ENCODE data around the gene DIPK1B.
"Not testable (repeated sequence)": the region's sequence is repeated elsewhere in the genome, so short reads cannot be mapped to it uniquely, and the experiment has no call there.

The DIPK1B gene

DNA sequence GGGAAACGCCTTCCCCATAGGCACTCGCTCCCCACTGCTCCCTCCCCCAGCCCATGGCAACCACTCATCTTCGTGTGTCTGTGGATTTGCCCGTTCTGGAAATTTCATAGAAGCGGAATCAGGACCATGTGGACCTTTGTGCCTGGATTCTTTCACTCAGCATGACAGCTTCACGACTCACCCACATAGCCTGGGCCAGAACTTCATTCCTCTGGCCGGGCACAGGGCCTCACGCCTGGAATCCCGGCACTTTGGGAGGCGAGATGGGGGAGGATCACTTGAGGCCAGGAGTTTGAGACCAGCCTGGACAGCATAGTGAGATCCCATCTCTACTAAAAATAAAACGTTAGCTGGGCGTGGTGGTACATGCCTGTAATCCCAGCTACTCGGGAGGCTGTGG, 12.1 kb upstream of the DIPK1B start:
- no peak for DNase-seq

DNA sequence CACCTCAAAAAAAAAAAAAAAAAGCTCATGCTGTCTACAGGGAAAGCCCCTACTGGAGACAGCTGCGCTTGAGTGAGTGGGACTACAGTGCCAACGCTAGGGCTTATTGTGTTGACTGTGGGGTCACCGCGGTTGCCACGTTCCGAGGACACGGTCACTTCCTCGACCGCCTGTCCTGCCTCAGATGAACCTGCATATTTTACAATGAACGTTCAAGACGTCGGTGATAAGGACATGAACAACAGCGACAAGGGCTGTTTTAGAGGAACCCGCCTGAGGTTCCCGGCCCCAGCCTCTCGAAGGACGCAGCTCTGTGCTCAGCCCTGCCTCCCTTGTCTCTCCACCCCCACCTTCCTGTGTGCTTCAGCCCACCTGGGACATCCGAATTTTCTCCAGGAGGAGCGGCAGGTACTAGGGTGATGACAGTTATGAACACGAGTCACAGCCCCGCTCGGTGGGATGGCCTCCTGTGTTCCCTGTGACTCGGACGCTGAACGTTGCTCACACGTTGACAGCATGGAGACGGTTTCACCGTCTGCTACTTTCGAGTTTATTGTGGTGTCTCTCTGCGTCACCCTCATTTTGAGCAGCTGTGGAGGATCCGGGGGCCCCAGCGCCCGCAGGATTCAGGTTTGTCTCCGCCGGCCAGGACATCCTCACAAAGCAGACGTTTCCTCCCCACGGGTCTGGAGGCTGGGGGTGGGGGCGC, 11.3 kb upstream of the DIPK1B start:
- DNase-seq: peak; percentile 44

DNA sequence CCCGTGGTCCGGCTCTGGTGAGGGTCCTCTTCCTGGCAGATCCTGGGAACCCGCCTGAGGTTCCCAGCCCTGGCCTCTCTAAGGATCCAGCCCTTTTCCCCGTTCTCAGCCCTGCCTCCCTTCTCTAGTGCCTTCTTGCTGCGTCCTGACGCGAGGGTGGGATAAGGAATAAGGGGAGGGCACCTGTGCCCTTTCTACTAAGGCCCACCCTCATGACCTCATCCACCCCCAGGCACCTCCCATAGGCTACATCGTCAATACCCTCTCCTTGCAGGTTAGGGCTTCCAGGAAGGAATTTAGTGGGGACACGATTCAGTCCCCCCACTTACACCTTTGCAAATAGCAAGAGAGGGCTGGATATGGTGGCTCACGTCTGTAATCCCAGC, 10.7 kb upstream of the DIPK1B start:
- no peak for DNase-seq

DNA sequence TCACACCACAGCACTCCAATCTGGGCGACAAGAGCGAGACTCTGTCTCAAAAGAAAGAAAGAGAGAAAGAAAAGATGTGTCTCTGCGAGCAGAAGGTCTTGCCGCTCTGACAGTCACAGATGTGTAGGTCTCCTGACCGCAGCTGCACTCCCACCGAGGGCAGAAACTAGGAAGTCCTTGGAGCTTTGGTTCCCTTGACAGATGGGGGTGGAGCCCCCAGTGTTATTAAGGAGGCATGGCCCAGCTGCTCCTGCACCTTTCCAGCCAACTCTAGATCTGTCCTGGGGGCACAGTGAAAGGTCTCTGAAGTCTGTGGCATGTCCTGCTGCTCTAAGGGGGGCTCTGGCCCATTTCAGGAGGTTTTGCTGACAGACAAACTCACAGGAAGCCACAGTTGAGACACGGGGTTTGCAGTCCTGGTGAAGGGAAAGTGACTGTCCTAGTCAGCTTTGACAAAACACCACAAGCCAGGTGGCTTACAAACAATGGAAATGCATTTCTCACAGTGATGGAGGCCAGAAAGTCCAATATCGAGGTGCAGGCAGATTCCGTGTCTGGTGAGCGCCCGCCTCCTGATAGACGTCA, 9.0 kb upstream of the DIPK1B start:
- DNase-seq: peak; percentile 30

DNA sequence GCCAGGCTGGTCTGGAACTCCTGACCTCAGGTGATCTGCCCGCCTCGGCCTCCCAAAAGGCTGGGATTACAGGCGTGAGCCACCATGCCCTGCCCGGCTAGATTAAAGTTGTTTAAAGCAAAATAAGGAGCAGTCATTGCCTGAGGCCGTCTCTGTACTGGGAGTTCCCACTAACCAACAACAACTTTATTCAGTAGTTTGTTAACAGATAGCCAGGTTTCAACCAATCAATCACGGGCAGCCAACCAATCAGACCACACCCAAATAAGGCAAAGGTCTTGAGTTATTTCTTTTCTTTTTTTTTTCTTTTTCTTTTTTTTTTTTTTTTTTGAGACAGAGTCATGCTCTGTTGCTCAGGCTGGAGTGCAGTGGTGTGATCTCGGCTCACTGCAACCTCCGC, 7.6 kb upstream of the DIPK1B start:
- not testable (repeated sequence) for DNase-seq

DNA sequence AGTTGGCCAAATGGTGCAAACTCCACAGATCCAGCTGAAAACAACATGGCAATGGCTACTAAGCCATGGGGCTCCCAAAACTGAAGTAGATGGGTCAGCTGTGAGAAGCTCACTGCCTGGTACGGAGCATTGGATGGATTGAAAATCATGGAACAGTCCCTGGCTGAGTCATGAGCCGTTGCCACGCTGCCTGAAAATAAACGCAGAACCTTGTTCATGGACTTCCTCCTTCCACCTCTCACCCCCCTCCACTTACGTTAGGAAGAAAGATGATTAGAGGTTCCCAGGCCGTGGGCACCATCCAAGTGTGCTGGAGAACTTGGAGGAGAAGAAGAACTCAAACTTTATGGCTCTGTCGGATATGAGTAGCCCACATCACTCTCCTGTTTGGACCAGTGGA, 6.8 kb upstream of the DIPK1B start:
- peak; percentile 18 for DNase-seq

DNA sequence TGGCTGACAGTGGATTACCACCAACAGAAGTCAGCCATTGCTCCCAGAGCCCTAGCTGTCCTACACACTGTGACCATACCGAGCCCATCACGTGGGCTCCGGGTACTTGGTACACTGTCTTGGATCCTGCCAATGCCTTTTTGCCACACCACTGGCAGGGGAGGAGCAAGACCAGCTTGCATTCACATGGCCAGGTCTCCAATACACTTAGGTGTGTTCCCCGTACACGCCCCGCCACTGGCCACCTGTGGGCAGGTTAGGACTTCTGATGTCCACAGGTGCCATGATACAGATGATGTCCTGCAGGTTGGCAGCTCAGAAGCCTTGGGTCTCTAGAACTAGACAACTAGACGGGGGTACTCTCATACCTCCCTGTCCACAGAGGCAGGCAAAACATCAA, 5.4 kb upstream of the DIPK1B start:
- no peak for DNase-seq

DNA sequence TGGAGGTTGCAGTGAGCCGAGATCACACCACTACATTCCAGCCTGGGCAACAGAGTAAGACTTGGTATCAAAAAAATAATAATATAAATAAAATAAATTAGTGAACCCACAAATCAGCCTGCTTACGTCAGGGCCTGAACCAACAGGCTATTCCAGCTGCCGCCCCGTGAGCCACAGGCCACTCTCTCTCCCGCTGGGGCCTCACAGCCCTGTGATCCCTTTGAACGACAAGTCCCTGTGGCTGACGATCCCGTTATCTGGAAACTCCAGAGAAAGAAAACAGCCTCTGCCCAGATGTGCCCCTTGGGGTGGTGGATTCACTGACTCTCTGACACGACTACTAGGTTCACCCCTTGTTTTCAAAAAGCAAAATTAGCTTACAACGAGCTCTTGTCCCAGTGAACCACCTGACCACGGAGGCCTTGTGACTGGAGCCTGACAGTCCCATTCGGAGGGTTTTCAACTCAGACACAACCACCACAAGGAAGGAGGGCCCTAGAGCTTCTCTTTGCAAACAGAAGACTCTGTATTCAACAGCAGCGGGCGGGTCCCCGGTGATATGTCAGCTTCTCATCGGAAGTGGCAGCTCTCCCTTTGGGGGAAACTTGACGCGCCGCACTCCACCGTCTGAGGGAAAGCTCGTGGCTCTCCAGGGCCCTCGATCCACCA, 4.4 kb upstream of the DIPK1B start:
- DNase-seq: no peak

DNA sequence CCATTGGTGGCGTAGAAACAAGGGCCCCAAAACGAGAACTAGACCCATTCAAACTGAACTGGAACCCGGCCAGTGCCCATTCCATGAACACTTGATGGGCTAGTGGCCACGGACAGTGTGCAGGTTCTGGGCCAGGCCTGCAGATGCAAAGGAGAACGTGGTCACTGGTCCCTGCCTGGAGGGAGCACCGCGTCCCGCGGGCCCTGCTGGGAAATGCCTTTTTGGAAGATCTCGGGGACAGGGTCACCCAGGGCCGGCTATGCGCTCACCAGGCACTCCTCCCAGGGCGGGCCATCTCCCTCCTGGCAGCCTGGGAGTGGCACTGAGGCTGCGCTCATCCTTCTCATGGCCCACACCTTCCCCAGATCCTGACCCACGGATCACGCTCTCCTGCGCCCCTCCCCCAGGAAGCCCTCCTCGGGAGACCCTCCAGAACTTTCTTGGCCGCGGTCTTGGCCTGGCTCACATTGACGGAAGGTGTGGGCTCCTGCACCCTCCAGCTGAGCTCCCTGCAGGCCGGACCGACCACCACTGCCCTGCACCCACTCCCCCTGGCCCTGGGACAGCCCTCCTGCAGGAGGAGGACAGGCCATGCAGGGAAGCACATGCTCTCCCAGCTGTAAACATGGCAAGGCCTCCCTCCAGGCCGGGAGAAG, 2.8 kb upstream of the DIPK1B start:
- DNase-seq: no peak

DNA sequence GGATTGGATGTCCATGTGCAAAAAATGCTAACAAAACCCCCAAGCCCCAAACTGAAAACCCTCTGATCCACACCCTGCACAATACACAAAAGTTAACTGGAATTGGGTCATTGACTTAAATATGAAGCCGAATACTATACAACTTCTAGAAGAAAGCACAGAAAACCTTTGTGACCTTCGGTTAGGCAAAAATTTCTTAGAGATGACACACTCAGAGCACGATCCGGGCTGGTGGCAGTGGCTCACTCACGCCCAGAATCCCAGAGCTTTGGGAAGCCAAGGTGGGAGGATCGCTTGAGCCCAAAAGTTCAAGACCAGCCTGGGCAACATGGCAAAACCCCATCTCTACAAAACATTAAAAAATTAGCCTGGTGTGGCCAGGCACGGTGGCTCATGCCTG, 1.8 kb upstream of the DIPK1B start:
- no peak for DNase-seq

DNA sequence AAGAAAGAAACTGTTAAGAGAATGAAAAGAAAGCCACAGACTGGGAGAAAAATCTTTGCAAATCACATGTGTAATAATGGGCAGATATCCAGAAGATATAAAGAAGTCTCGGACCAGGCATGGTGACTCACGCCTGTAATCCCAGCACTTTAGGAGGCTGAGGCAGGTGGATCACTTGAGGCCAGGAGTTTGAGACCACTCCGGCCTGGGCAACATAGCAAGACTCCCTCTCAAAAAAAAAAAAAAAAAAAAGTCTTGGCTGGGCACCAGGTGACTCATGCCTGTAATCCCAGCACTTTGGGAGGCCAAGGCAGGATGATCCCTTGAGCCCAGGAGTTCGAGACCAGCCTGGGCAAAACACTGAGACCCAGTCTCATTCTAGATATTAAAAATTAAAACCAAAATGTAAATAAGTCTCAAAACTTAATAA, 1.1 kb upstream of the DIPK1B start:
- DNase-seq: not testable (repeated sequence)

DNA sequence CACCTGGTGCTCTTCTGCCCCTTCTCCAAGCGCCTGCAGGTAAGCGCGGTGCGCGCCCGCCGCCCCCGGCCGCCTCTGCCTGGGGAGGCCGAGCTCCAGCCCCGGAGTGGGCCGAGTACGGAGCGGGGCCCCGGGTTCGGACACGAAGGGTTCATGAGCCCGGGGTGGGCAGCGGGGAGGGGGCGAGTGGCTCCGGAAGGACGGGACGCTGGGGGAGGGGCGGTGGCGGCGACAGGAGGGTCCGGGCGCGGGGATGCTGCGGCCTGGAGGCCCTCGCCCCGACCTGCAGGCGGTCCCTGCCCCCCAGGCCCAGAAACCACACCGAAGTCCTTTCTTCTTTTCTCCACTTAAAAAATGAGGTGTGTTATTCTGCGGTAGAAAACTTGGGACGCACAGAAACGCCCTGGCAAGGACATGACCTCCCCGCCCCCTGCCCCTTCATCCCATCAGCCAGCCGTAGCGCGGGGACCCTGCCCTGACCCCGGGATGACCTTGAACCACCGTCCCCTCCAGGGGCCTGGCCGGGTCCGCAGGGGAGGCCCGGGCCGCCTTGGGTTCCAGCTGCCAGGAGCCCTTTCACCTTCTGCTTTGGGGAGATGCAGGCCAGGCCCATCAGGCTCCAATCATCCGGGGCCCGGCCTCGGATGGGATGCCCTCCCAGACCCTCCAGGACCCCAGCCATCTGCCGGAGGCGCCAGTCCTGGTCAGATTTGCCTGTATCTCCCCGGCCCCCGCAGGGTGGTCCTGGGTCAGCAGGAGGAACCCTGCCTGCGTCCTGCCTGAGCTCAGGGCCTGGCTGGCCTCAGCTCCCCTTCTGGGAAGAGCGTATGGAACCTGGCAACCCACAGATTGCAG, 545 bp downstream of the DIPK1B start:
- no peak for DNase-seq

DNA sequence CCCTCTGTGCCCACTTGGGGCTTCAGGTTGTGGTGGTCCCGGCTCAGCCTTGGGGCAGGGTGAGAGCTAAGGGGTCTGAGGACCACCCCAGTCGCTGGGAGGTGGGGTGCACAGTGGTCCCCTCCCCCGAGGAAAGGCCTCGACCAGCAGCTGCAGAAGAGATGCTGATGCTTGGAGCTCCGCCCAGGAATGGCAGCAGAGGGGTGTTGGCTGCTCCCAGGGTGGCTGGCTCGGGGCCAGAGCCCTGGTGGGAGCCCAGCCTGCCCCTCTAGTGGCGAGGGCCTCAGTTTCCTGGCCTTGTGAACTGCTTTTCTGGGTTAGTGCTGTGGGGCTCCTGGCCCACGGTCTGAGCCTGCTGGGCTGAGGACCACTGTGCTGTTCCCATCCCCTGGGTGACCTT, 1.2 kb downstream of the DIPK1B start:
- no peak for DNase-seq

DNA sequence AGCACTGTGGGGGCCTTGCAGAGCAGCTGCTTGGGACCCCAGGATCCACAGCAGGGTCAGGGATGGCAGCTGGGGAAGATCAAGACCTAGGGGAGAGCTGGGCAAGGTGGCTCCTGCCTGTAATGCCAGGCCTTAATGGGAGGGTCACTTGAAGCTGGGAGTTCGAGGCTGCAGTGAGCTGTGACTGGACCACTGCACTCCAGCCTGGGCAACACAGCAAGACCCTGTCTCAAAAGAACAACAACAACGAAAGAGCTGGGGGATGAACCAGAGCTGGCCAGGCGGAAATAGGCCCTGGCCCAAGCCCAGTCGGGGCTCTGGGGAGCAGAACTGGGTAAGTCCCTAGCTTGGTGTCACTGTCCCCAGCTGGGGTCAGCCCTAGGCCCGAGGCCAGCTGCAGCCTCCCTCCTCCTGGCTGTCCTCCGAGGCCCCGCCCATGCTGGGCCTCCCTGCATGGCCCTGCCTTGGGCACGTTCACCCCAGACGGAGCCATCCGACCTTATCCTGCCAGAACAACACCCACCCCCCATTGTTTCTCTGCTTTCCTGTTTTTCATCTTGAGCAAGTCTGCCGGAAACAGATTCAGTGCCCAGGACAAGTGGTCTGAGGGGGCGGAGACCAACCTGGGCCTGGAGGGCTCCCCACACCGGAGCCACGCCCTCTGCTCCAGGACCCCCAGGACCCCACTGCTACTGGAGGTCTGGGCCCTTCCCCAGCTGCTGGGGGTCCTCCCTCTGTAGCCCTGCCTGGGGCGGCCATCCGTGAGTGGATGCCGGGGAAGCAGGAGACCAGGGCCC, 1.9 kb downstream of the DIPK1B start:
- no peak for DNase-seq

DNA sequence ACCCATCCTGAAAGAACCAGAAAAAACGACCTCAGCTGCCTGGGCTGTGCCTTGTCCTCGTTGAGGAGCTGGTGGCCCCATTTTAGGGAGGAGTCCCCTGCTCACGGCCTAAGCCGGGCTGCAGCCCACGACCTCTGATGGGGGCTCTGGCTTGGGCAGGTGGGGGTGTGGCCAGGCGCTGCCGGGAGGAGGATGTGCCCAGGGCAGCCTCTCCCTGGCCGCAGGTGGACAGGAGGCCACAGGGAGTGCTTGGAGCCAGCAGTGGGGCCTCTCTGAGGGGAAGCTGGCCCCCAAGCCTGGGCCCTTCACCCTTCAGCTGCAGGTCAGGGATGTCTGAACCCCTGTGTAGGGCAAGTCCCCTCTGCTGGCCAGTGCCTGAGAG, 2.5 kb downstream of the DIPK1B start:
- no peak for DNase-seq

DNA sequence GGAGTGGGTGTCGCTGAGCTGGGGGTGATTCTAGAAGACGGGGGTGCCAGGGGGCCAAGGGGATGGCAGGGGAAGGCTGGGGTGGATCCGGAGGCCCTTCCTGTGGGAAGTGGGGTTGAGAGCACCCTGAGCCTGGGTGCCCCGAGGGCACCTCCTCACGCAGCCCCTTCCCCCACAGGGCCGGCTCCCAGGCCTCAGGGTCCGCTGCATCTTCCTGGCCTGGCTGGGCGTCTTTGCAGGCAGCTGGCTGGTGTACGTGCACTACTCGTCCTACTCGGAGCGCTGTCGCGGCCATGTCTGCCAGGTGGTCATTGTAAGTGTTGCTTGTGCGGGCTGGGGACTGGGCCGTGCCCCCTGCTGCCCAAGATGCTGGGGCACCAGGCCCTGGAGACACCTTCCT, 5.0 kb downstream of the DIPK1B start:
- DNase-seq: no peak

DNA sequence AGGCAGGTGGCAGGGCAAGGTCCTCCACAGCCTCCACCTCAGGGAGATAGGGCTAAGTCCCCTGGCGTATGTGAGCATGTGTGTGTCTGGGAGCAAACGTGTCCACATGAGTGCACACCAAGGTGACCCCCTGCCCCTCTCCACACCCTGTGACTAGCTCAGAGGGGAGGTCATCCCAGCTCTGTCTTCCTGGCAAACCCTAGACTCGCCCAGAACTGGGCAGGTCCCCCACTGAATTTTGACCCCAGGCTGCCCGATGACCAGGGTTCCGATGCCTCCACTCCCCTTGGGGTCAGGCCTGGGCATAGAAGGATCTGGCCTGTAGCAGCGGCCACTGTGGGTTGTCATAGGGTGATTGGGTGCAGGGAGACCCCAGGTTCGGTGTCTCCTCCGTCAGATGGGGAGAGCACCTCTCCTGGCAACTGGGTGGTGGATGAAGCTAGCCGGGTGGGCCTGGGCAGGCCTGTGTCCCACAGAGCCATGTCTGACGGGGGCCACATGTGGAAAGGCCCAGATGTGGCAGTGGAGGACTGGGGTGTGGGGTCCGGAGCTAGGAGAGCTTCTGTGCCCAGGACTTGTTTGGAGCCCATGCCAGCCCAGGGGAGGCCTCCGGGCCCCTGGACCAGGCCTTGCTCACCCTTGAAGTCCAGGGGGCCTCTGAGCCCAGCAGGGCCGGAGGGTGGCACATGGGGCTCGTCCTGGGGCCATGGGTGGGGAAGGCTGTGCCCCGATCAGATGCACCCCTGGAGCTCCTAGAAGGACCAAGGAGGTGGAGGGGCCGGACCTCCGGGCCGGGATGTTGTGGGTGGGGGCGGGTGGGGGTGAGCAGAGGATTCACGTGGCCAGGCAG, 6.2 kb downstream of the DIPK1B start:
- DNase-seq: no peak

DNA sequence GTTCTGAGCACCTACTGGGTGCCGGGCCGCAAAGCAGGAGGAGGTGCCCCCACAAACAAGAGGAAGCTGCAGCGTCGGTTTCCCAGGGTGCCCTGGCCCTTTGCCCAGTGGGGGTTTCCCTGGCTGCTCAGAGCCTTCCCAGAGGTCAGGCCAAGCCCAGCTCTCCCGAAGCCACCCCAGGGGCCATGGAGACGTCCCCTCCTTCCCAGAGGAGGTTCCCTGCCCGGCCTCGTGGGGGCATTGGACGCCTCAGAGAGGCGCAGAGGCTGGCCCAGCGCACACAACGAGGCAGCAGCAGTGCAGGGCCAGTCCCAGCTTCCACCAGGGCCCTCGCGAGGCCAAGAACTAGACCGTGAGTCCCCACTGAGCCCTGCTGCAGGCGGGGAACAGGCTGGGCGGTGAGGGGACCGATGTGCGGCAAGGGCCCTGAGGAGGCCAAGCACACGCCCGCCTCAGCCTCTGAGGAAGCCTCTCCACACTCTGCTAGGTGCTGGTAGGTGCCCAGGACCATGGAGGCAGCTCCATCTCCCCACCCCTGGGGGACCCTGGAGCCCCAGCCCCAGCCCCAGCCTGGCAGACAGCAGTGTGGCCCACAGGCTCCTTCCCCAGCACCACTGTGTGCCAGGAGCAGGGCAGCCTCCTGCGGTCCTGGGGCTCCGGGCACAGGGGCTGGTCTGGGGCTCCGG, 7.0 kb downstream of the DIPK1B start:
- DNase-seq: no peak

DNA sequence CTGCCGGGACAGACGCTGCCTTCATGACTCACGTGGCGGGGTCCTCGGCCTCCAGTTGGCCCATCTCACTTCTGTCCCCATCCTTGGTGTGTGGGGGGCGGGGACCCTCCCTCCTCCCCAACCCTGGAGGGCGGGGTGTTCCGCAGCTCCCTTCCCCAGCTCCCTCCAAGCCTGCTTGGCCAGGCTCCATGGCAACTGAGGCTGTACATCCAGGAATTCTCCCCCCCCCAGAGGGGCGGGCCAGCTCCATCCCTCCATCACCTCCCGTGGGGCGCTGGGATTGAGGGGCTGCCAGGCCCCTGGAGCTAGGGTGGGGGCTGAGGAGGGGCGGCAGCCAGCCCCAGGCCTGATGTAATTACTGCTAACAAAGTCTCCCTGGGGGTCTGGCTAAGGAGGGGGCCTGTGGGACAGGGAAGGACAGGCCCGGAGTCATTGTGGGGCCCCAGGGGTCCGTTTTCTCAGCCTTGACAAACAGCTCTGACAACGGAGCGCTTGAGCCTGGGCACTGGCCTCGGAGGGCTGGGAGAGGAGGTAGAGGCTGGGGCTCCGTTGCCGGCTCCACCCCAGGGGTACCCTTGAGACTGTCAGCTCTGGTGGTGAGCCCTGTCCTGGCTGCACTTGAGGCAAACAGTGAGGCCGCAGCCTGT, 8.0 kb downstream of the DIPK1B start:
- DNase-seq: peak; percentile 78

DNA sequence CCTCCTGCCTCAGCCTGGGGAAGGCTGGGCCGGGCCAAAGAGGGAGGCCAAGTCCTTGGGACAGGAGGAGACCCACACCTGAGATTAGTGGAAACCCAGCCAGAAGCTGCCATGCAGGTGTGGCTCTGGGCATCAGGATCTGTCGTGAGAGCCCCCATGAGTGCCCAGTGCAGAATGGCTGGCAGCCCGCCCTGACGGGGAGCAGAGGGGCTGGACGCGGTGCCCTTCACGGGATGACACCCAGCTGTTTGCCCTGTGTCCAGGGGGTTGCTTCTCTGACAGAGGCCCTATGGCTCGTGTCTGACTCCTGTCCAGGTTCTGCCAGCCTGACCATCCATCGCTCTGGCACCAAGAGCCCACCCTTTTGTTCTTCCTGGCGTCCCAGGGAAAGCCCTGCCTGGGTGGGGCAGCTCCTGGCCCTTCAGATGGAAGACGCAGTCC, 8.5 kb downstream of the DIPK1B start:
- DNase-seq: no peak

All from femur (tissue), 1 donor.